Mucosa of stomach (tissue), 1 donor: ENCODE measurements around the gene CAPN11.
"Not testable (repeated sequence)": the region's sequence is repeated elsewhere in the genome, so short reads cannot be mapped to it uniquely, and the experiment has no call there.

Experiments
- H3K27me3 ChIP-seq: one replicate; pipeline ENCODE4 v1.7.0; 2013; ENCODE audit warnings: mild to moderate bottlenecking, low read length; ENCODE audit not compliant: control insufficient read depth, insufficient read depth
- H3K36me3 ChIP-seq: one replicate; pipeline ENCODE4 v1.7.0; 2013; ENCODE audit warnings: low read length; ENCODE audit not compliant: control insufficient read depth, insufficient read depth
- H3K4me1 ChIP-seq: one replicate; pipeline ENCODE4 v1.7.0; 2013; ENCODE audit warnings: mild to moderate bottlenecking, low read length; ENCODE audit not compliant: control insufficient read depth, insufficient read depth
- H3K4me3 ChIP-seq: one replicate; pipeline ENCODE4 v1.7.0; 2013; ENCODE audit warnings: low read length
- H3K9ac ChIP-seq: one replicate; pipeline ENCODE4 v1.7.0; 2013; ENCODE audit warnings: mild to moderate bottlenecking, low read length, moderate library complexity
- H3K9me3 ChIP-seq: one replicate; pipeline ENCODE4 v1.7.0; 2013; ENCODE audit warnings: mild to moderate bottlenecking, low read length, moderate library complexity; ENCODE audit not compliant: control insufficient read depth
- donor health status: Pancreatic carcinoma.

Gene CAPN11

GRCh38 chr6:44190715-44191114, 32.1 kb downstream of the CAPN11 start:
- Histone ChIP-seq H3K9me3 (no peaks in the 10 kb centered on the region), H3K36me3 (no peaks in the 10 kb centered on the region), H3K9ac (no peak overlapping the region), H3K4me3 (no peak overlapping the region), H3K27me3 (no peaks in the 10 kb centered on the region), H3K4me1 (peaks cover 19% of the 10 kb centered on the region)

- Histone ChIP-seq H3K4me3 (no peak overlapping the region), H3K36me3 (no peaks in the 10 kb centered on the region), H3K27me3 (no peaks in the 10 kb centered on the region), H3K9ac (no peak overlapping the region), H3K9me3 (no peaks in the 10 kb centered on the region), H3K4me1 (peaks cover 12% of the 10 kb centered on the region)
Observed at GRCh38 chr6:44192428-44193041, 33.9 kb downstream of the CAPN11 start.

GRCh38 chr6:44193307-44193910, 34.8 kb downstream of the CAPN11 start:
- Histone ChIP-seq H3K9ac (no peak overlapping the region), H3K36me3 (no peaks in the 10 kb centered on the region), H3K27me3 (no peaks in the 10 kb centered on the region), H3K9me3 (no peaks in the 10 kb centered on the region), H3K4me1 (peaks cover 12% of the 10 kb centered on the region), H3K4me3 (no peak overlapping the region)

- Histone ChIP-seq H3K27me3 (no peaks in the 10 kb centered on the region), H3K4me3 (no peak overlapping the region), H3K9ac (no peak overlapping the region), H3K36me3 (no peaks in the 10 kb centered on the region), H3K4me1 (peaks cover 12% of the 10 kb centered on the region), H3K9me3 (no peaks in the 10 kb centered on the region)
Observed at GRCh38 chr6:44194326-44194725, 35.7 kb downstream of the CAPN11 start.

GRCh38 chr6:44196351-44196750, 37.7 kb downstream of the CAPN11 start:
- H3K36me3 ChIP-seq, H3K9me3 ChIP-seq, H3K9ac ChIP-seq, H3K4me3 ChIP-seq, H3K27me3 ChIP-seq: not testable (repeated sequence)
- peaks cover 21% of the 10 kb centered on the region for H3K4me1 ChIP-seq

- Histone ChIP-seq H3K9me3 (no peaks in the 10 kb centered on the region), H3K36me3 (no peaks in the 10 kb centered on the region), H3K4me3 (no peak overlapping the region), H3K9ac (no peak overlapping the region), H3K27me3 (no peaks in the 10 kb centered on the region), H3K4me1 (peaks cover 20% of the 10 kb centered on the region)
Observed at GRCh38 chr6:44198684-44199083, 40.1 kb downstream of the CAPN11 start.

GRCh38 chr6:44199883-44200282, 41.3 kb downstream of the CAPN11 start:
- Histone ChIP-seq H3K4me1 (peaks cover 26% of the 10 kb centered on the region), H3K9ac (no peak overlapping the region), H3K36me3 (no peaks in the 10 kb centered on the region), H3K27me3 (no peaks in the 10 kb centered on the region), H3K9me3 (no peaks in the 10 kb centered on the region), H3K4me3 (no peak overlapping the region)

GRCh38 chr6:44201200-44201599, 42.6 kb downstream of the CAPN11 start:
- Histone ChIP-seq H3K36me3 (no peaks in the 10 kb centered on the region), H3K27me3 (no peaks in the 10 kb centered on the region), H3K9ac (peak overlapping the region; percentile 5), H3K4me3 (no peak overlapping the region), H3K9me3 (no peaks in the 10 kb centered on the region), H3K4me1 (peaks cover 26% of the 10 kb centered on the region)

GRCh38 chr6:44201638-44202303, 43.2 kb downstream of the CAPN11 start:
- Histone ChIP-seq H3K9ac (no peak overlapping the region), H3K4me1 (peaks cover 26% of the 10 kb centered on the region), H3K27me3 (no peaks in the 10 kb centered on the region), H3K9me3 (no peaks in the 10 kb centered on the region), H3K36me3 (no peaks in the 10 kb centered on the region), H3K4me3 (no peak overlapping the region)

- no peaks in the 10 kb centered on the region for H3K9me3 ChIP-seq
- no peak overlapping the region for H3K9ac ChIP-seq
- H3K27me3 ChIP-seq = no peaks in the 10 kb centered on the region
- H3K4me1 ChIP-seq = peaks cover 26% of the 10 kb centered on the region
- H3K4me3 ChIP-seq = no peak overlapping the region
- no peaks in the 10 kb centered on the region for H3K36me3 ChIP-seq
Observed at GRCh38 chr6:44202332-44202971, 43.8 kb downstream of the CAPN11 start.

- H3K27me3 ChIP-seq = no peaks in the 10 kb centered on the region
- H3K4me1 ChIP-seq = peaks cover 26% of the 10 kb centered on the region
- no peaks in the 10 kb centered on the region for H3K36me3 ChIP-seq
- H3K9ac ChIP-seq = no peak overlapping the region
- H3K4me3 ChIP-seq = no peak overlapping the region
- no peaks in the 10 kb centered on the region for H3K9me3 ChIP-seq
Observed at GRCh38 chr6:44202972-44203750, 44.5 kb downstream of the CAPN11 start.
